ENCODE data around the gene FAM153A.
"Not testable (repeated sequence)": the region's sequence is repeated elsewhere in the genome, so short reads cannot be mapped to it uniquely, and the experiment has no call there.

The FAM153A gene

GRCh38 chr5:177723831-177724485 is 58.7 kb downstream of the FAM153A start:
- not testable (repeated sequence) for FAIRE-seq

- not testable (repeated sequence) for FAIRE-seq
Observed at GRCh38 chr5:177722829-177723228, 59.9 kb downstream of the FAM153A start.

- FAIRE-seq, result peak; percentile 72
Observed at GRCh38 chr5:177719989-177720388, 62.7 kb downstream of the FAM153A start.

- FAIRE-seq, result not testable (repeated sequence)
Observed at GRCh38 chr5:177715423-177715822, 67.3 kb downstream of the FAM153A start.

- not testable (repeated sequence) for FAIRE-seq
Observed at GRCh38 chr5:177696100-177696499, 86.6 kb downstream of the FAM153A start.

GRCh38 chr5:177695356-177695930 is 87.3 kb downstream of the FAM153A start:
- FAIRE-seq, result not testable (repeated sequence)

GRCh38 chr5:177694518-177694835 is 88.2 kb downstream of the FAM153A start:
- not testable (repeated sequence) for FAIRE-seq

- FAIRE-seq, result not testable (repeated sequence)
Observed at GRCh38 chr5:177693671-177694517, 88.8 kb downstream of the FAM153A start.

GRCh38 chr5:177692969-177693368 is 89.7 kb downstream of the FAM153A start:
- FAIRE-seq, result not testable (repeated sequence)

- peak; percentile 90 for FAIRE-seq
Observed at GRCh38 chr5:177692507-177692906, 90.2 kb downstream of the FAM153A start.

- FAIRE-seq, result not testable (repeated sequence)
Observed at GRCh38 chr5:177689011-177689610, 93.6 kb downstream of the FAM153A start.

GRCh38 chr5:177688091-177688490 is 94.6 kb downstream of the FAM153A start:
- not testable (repeated sequence) for FAIRE-seq

GRCh38 chr5:177681920-177682319 is 100.8 kb downstream of the FAM153A start:
- FAIRE-seq, result peak; percentile 88
